Natural killer cell (primary cell): ENCODE data around the gene RAB6B. TPM values are rescaled to one million over a fixed set of nuclear protein-coding genes. Genes with fewer than 3 reads are reported as not detected.

Experiments used
- ATAC-seq, 3 donors: fragments of 150-1000 bp in 2 of 3; fragments of 200-7000 bp in 1 of 3; cut with Tn5 transposase; 1 replicate in 1 of 3; 2 replicates in 2 of 3; pipeline ENCODE4 v1.10.0; 2021; ENCODE audit warnings: mild to moderate bottlenecking in 2 of 3, moderate library complexity in 2 of 3
- DNase-seq, 2 donors: peaks; one replicate each; pipeline versions ENCODE4 v3.0.0 to v3.0.0-alpha.2; 2013 to 2021; ENCODE audit warnings: mixed read lengths in 1 of 2
- H3K27ac ChIP-seq: one replicate; pipeline ENCODE4 v1.5.1; 2013; ENCODE audit warnings: mild to moderate bottlenecking, low read length
- H3K27me3 ChIP-seq: one replicate; pipeline ENCODE4 v1.6.1; 2013; ENCODE audit warnings: low read length; ENCODE audit not compliant: control insufficient read depth, insufficient read depth
- H3K36me3 ChIP-seq: one replicate; pipeline ENCODE4 v1.6.1; 2013; ENCODE audit warnings: low read length; ENCODE audit not compliant: control insufficient read depth, insufficient read depth
- H3K4me1 ChIP-seq: one replicate; pipeline ENCODE4 v1.6.1; 2013; ENCODE audit warnings: low read length; ENCODE audit not compliant: control insufficient read depth, insufficient read depth
- H3K4me3 ChIP-seq: one replicate; pipeline ENCODE4 v1.5.1; 2013; ENCODE audit warnings: low read length
- H3K9me3 ChIP-seq: one replicate; pipeline ENCODE4 v1.6.1; 2013; ENCODE audit warnings: low read length; ENCODE audit not compliant: control insufficient read depth, insufficient read depth
- H3K27ac Mint-ChIP-seq, 2 donors: one replicate each; pipeline ENCODE4 v1.8.0; 2022; ENCODE audit warnings: mild to moderate bottlenecking in 2 of 2, mixed read lengths in 2 of 2, moderate library complexity in 1 of 2
- H3K27me3 Mint-ChIP-seq, 2 donors: one replicate each; pipeline ENCODE4 v1.8.0; 2022; ENCODE audit warnings: low read depth in 2 of 2, mixed read lengths in 2 of 2
- H3K36me3 Mint-ChIP-seq: one replicate; pipeline ENCODE4 v1.8.0; 2022; ENCODE audit warnings: mixed read lengths
- H3K4me1 Mint-ChIP-seq, 2 donors: one replicate each; pipeline ENCODE4 v1.8.0; 2022; ENCODE audit warnings: mixed read lengths in 2 of 2
- H3K4me3 Mint-ChIP-seq: one replicate; pipeline ENCODE4 v1.8.0; 2022; ENCODE audit warnings: mild to moderate bottlenecking, moderate library complexity, mixed read lengths
- H3K9me3 Mint-ChIP-seq, 2 donors: one replicate each; pipeline ENCODE4 v1.8.0; 2022; ENCODE audit warnings: mixed read lengths in 2 of 2
- WGBS: methylation state at CpG from one replicate; pipeline ENCODE4 v1.1.7; 2013; ENCODE audit warnings: missing lambda C conversion rate; ENCODE audit not compliant: insufficient coverage; 5-methylcytosine and 5-hydroxymethylcytosine counted together
- intact Hi-C: fragments of 100-400 bp; cut with micrococcal nuclease; formaldehyde crosslinking; loops from one replicate; pipeline ENCODE4 v1.14.2; 2022
- total RNA-seq, 4 donors: library from RNA; stranded (reverse); fragments of 120-200 nt in 1 of 4; gene quantifications; one replicate each; pipeline versions ENCODE4 v1.2.3 to v1.2.4, GENCODE V29; 2013 to 2022
- TF ChIP-seq, protein P1 (sequence below): fragments of 200-600 bp; IDR thresholded peaks from one replicate; pipeline ENCODE4 v1.8.0; 2022; ENCODE audit warnings: antibody characterized with exemption

RAB6B gene
- total RNA-seq, 3 donors from 2014 or later (not counting 1 experiment from before 2014, with no cell fraction given): 1.4 to 2.7 (median 1.6) TPM

DNA sequence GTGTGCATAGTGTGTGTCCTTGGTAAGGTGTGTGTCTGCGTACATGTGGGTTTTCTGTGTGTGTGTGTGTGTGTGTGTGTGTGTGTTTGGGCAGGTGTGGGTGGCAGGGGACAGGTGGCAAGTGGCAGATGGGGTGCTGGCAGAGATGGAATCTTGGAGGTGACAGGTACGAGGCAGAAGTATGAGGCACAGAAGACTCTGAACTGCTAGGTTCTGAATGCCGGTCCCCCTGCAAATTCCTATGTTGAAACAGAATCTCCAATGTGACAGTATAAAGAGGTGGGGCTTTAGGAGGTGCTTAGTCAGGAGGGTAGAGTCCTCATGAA, 60.3 kb downstream of the RAB6B start:
- intact Hi-C loops: no loop called here
- Histone ChIP-seq H3K27me3 (no peaks in the 10 kb centered on the region), H3K4me1 (no peaks in the 10 kb centered on the region), H3K36me3 (no peaks in the 10 kb centered on the region), H3K27ac (no peak overlapping the region), H3K4me3 (no peak overlapping the region), H3K9me3 (no peaks in the 10 kb centered on the region)
- no peak overlapping the region for H3K4me3 Mint-ChIP-seq
- no peak for DNase-seq
- H3K9me3 Mint-ChIP-seq: no peaks in the 10 kb centered on the region
- TF ChIP-seq, protein P1, sequence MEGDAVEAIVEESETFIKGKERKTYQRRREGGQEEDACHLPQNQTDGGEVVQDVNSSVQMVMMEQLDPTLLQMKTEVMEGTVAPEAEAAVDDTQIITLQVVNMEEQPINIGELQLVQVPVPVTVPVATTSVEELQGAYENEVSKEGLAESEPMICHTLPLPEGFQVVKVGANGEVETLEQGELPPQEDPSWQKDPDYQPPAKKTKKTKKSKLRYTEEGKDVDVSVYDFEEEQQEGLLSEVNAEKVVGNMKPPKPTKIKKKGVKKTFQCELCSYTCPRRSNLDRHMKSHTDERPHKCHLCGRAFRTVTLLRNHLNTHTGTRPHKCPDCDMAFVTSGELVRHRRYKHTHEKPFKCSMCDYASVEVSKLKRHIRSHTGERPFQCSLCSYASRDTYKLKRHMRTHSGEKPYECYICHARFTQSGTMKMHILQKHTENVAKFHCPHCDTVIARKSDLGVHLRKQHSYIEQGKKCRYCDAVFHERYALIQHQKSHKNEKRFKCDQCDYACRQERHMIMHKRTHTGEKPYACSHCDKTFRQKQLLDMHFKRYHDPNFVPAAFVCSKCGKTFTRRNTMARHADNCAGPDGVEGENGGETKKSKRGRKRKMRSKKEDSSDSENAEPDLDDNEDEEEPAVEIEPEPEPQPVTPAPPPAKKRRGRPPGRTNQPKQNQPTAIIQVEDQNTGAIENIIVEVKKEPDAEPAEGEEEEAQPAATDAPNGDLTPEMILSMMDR: no peak
- ATAC-seq: no peak
- H3K4me1 Mint-ChIP-seq: no peaks in the 10 kb centered on the region
- 91% methylated on average over 3 of the region's 3 CpGs for WGBS
- H3K27me3 Mint-ChIP-seq: no peaks in the 10 kb centered on the region
- H3K36me3 Mint-ChIP-seq: no peaks in the 10 kb centered on the region
- no peak overlapping the region for H3K27ac Mint-ChIP-seq

DNA sequence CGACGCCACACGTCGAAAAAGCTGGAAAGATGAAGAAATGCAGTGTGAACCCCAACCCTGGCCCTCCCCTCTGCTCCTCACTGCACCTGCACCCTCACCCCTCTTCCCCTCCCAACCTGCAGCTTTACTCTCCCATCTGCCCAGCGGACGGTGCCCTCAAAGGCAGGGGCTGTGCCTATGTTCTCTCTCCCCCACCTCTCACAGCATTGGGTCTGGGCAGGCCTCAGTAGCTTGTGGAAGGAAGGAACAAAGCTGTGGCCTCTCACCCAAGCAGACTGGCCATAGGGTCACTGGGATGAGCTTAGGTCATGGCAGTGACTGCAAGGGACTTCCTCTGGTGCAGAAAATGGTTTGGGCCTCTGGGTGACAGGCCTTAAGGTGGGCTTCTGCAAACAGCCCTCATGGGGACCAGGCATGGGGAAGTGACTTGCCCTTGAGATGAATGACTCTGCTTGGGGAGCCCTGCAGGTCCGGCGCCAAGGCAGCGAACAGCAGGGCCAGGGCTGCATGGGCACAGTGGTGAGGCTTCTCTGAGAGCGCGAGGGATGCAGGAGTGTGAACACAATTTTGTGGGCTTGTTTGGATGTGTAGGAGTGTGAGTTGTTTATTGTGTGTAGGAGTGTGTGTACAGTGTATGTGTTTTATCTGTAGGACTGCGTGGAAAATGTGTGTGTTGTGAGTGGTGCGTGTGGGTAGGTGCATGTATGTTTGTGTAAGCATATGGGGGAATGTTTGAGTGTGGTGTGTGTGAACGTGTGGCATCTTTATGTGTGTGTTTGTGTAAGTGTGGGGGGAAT, 60.9 kb downstream of the RAB6B start:
- WGBS: 96% methylated on average over 14 of the region's 14 CpGs
- no peaks in the 10 kb centered on the region for H3K36me3 Mint-ChIP-seq
- no peak overlapping the region for H3K27ac Mint-ChIP-seq
- no peaks in the 10 kb centered on the region for H3K9me3 Mint-ChIP-seq
- H3K4me1 Mint-ChIP-seq: no peaks in the 10 kb centered on the region
- intact Hi-C loops: no loop called here
- Histone ChIP-seq H3K9me3 (no peaks in the 10 kb centered on the region), H3K4me1 (no peaks in the 10 kb centered on the region), H3K4me3 (no peak overlapping the region), H3K36me3 (no peaks in the 10 kb centered on the region), H3K27ac (no peak overlapping the region), H3K27me3 (no peaks in the 10 kb centered on the region)
- no peak overlapping the region for H3K4me3 Mint-ChIP-seq
- TF ChIP-seq, protein P1: no peak
- H3K27me3 Mint-ChIP-seq: no peaks in the 10 kb centered on the region
- ATAC-seq (no peak), DNase-seq (no peak)

DNA sequence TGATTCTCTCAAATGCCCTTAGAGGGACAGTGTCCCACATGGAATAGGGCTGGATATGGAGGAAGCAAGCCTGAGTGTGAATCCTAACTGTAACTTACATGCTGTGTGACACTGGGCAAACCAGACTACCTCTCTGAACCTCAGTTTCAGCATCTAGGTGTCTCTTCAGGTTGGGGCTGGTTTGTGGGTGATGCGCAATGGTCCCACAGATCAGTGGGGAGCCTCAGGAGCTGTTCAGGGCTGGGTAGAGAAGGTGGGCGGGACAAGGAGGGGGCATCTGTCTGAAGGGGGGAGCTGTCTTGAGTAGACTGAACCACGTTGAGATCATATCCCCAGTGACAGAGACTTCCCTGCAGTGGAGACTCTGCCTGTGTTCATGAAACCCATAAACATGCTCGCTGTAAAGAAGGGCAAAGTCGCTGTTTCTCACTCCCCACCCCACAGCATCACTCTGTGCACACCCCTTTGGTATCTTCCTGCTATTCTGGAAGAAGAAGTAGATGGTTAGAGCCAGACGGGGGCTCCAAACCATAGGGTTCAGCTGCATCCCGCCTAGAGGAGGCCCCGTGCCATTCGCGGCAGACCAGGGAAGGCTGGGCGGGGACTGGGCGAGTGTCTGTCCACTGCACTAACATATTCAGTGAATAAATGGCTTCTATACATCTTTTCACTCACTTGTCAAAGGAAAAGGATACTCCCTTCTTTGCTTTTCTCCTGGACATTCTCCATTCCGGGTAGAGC, 61.6 kb downstream of the RAB6B start:
- ATAC-seq: no peak
- Mint-ChIP-seq H3K36me3 (no peaks in the 10 kb centered on the region), H3K4me1 (no peaks in the 10 kb centered on the region), H3K27ac (no peak overlapping the region), H3K27me3 (no peaks in the 10 kb centered on the region), H3K4me3 (no peak overlapping the region), H3K9me3 (no peaks in the 10 kb centered on the region)
- H3K4me1 ChIP-seq: no peaks in the 10 kb centered on the region
- no peak overlapping the region for H3K4me3 ChIP-seq
- no peaks in the 10 kb centered on the region for H3K36me3 ChIP-seq
- no peaks in the 10 kb centered on the region for H3K27me3 ChIP-seq
- 90% methylated on average over 11 of the region's 13 CpGs for WGBS
- no peak overlapping the region for H3K27ac ChIP-seq
- no peaks in the 10 kb centered on the region for H3K9me3 ChIP-seq
- intact Hi-C loops: no loop called here
- no peak for DNase-seq
- TF ChIP-seq, protein P1: no peak
